Pancreas (tissue), 10 donors: Measurements from ENCODE around the gene COPS9. TPM values are rescaled to one million over a fixed set of nuclear protein-coding genes. Genes with fewer than 3 reads are reported as not detected.

ENCODE experiments used
- ATAC-seq, 4 donors: fragments of 200-7000 bp; cut with Tn5 transposase; one replicate each; pipeline versions ENCODE4 v1.8.0 to v1.9.1; 2020; ENCODE audit warnings: mild to moderate bottlenecking in 4 of 4, moderate library complexity in 4 of 4
- DNase-seq, 6 donors: peaks; one replicate each; pipeline ENCODE4 v3.0.0-alpha.2; 2020
- FAIRE-seq: peaks from 2 replicates; lab custom pipeline; 2012; peaks lifted over from hg19 to GRCh38; lab: Jason Lieb, UNC
- H3K27ac ChIP-seq, 4 donors: fragments of 200-600 bp; sonication (generic); 1 replicate in 3 of 4; 2 replicates in 1 of 4; pipeline versions ENCODE4 v1.5.0 to v1.8.0; 2020
- H3K27me3 ChIP-seq, 4 donors: fragments of 200-600 bp; one replicate each; pipeline ENCODE4 v1.8.0; 2021
- H3K36me3 ChIP-seq, 3 donors: fragments of 200-600 bp; sonication (generic) in 1 of 3; one replicate each; pipeline versions ENCODE4 v1.5.0 to v1.8.0; 2020 to 2021
- H3K4me1 ChIP-seq, 3 donors: fragments of 200-600 bp; one replicate each; pipeline ENCODE4 v1.8.0; 2021
- H3K4me3 ChIP-seq, 4 donors: fragments of 200-600 bp; sonication (generic) in 2 of 4; one replicate each; pipeline versions ENCODE4 v1.5.0 to v1.8.0; 2020 to 2021
- H3K9me3 ChIP-seq, 4 donors: fragments of 200-600 bp; one replicate each; pipeline ENCODE4 v1.8.0; 2021
- intact Hi-C, 3 donors: fragments of 100-400 bp; cut with DNase I; formaldehyde crosslinking; loops; one replicate each; pipeline versions ENCODE4 v1.11.1 to v1.14.2; 2022
- polyA plus RNA-seq, 2 donors: library from polyadenylated mRNA; stranded (reverse); fragments of 200-250 nt; gene quantifications; one replicate each; pipeline ENCODE4 v1.2.3, GENCODE V29; 2013
- total RNA-seq, 6 donors: library from RNA; stranded (reverse); fragmentation: NEBNext Ultra II Directional in 4 of 6; extraction: Animal tissue kit (Norgen Biotek cat#: 25700) in 4 of 6; gene quantifications; one replicate each; pipeline versions ENCODE4 v1.2.1 to v1.2.4, GENCODE V29; 2021 to 2023
- TF ChIP-seq, protein P1 (sequence below), 4 donors: fragments of 200-600 bp; sonication (generic) in 3 of 4; IDR thresholded peaks; one replicate each; pipeline versions ENCODE4 v1.5.0 to v1.8.0; 2021; ENCODE audit warnings: antibody characterized with exemption in 4 of 4
- donor health status: healthy with polysubstance abuse.
- donor health status: DM: no; HTN: no; CAD: no; lungs with moderate emphysema.
- donor health status: DM: no; HTN: no; CAD: no.
- donor health status: control.
- donor health status: control.
- donor health status: Bipolar disorder and iron deficiency.
- donor health status: DM: yes; HTN: yes; CAD: no.
- donor health status: DM: no; HTN: no; CAD: no.
- donor health status: DM: no; HTN: no; CAD: no.
- donor health status: DM: yes; HTN: yes; CAD: no.

COPS9 gene
- total and polyA plus RNA-seq, 8 donors = 52.8 to 210 (median 60.1) TPM

DNA sequence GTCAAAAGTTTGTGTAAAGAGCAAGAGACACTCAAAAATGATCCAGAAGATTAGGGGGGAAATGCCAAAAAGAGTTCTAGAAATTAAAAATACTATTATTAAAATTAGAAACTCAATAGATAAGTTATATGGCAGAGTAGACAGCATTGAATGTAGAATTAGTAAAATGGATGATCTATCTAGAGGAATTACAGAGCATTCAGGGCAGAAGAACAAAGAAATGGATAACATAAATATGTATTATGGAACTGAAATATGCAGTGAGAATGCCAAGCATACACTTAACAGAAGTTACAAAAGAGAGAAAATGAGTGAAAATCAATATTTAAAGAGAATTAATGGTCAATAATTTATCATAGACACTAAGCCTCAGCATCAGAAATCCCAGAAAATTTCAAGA, 49.5 kb downstream of the COPS9 start:
- Histone ChIP-seq H3K27ac (no peak overlapping the region), H3K4me3 (no peak overlapping the region), H3K36me3 (no peaks in the 10 kb centered on the region), H3K4me1 (no peaks in the 10 kb centered on the region), H3K9me3 (no peaks in the 10 kb centered on the region), H3K27me3 (no peaks in the 10 kb centered on the region)
- ATAC-seq (no peak), DNase-seq (no peak), FAIRE-seq (no peak)
- intact Hi-C loops = no loop called here
- TF ChIP-seq, protein P1, sequence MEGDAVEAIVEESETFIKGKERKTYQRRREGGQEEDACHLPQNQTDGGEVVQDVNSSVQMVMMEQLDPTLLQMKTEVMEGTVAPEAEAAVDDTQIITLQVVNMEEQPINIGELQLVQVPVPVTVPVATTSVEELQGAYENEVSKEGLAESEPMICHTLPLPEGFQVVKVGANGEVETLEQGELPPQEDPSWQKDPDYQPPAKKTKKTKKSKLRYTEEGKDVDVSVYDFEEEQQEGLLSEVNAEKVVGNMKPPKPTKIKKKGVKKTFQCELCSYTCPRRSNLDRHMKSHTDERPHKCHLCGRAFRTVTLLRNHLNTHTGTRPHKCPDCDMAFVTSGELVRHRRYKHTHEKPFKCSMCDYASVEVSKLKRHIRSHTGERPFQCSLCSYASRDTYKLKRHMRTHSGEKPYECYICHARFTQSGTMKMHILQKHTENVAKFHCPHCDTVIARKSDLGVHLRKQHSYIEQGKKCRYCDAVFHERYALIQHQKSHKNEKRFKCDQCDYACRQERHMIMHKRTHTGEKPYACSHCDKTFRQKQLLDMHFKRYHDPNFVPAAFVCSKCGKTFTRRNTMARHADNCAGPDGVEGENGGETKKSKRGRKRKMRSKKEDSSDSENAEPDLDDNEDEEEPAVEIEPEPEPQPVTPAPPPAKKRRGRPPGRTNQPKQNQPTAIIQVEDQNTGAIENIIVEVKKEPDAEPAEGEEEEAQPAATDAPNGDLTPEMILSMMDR (IDR thresholded peaks at IDR 0.05) = no peak

Other genes starting within 250 kb of the COPS9 start
- gene NDUFA10, start 111.0 kb downstream of the COPS9 start, total RNA-seq = 10 to 100 TPM; 53.4 to 73.2 (median 67.0) TPM
- 10 to 100 TPM; 39.6 to 78.4 TPM for gene NDUFA10, start 111.0 kb downstream of the COPS9 start, polyA plus RNA-seq
- gene OR6B2, start 105.9 kb downstream of the COPS9 start, total RNA-seq = not detected
- not detected for gene OR6B2, start 105.9 kb downstream of the COPS9 start, polyA plus RNA-seq
- gene OR6B3, start 82.8 kb downstream of the COPS9 start, total RNA-seq = not detected
- under 1 TPM in 1 of 2 donors, not detected in 1; 0.09 TPM for gene OR6B3, start 82.8 kb downstream of the COPS9 start, polyA plus RNA-seq
- not detected for gene OTOS, start 4.4 kb upstream of the COPS9 start, total RNA-seq
- not detected for gene OTOS, start 4.4 kb upstream of the COPS9 start, polyA plus RNA-seq